Superior temporal gyrus (tissue), 1 donor: ENCODE data around the gene GPR12.

Experiments
- DNase-seq: peaks from one replicate; pipeline ENCODE4 v3.0.0-alpha.2; 2016; ENCODE audit errors: extremely low spot score

GPR12 gene, protein sequence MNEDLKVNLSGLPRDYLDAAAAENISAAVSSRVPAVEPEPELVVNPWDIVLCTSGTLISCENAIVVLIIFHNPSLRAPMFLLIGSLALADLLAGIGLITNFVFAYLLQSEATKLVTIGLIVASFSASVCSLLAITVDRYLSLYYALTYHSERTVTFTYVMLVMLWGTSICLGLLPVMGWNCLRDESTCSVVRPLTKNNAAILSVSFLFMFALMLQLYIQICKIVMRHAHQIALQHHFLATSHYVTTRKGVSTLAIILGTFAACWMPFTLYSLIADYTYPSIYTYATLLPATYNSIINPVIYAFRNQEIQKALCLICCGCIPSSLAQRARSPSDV

DNA sequence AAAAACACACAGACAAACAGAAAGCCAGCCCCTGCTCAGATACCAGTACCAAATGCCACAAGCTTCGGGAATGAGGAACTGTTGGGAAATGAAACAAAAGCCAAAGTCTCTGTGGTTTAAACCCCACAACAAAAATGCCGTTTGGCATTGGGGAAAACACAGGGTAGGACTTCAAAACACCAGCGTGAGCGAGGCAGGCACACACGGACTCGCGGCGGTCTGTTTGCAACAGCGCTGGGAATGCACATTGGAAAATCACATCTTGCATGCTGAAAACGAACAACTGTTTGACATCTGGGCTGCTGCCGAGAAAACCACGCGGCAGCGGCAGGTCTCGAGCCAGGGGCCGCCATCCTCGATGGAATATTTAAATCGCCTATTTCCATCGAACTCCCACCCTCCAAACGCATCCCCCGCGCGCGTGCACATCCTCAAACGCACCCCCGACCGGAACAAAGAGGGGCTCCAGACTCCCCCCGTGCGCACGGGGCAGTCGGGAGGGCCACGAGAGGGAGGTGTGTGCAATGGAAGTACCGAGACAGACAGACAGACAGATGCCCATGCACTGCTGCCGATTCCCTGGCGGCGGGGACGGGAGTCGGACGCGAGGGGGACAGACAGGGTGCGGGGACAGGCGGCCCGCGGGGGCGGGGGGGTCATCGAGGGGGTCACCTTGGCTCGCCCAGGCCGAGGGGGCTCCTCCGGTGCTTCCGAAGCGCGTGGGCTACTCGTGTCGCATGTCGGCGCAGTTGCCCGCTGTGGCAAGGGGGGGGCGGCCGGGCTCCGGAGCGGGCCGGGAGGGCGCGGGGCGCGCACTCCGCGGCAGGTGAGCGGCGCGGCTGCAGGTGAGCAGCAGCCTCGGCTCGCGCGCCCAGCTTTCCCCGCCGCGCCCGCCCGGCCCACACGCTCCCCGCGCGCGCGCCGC is at the start of gene GPR12:
Gene GPR12, minus strand, starts transcription at position 880 of the 925 bp plus-strand sequence. CDS start 959 bp downstream, outside the sequence.
- DNase-seq: peak; percentile 42

DNA sequence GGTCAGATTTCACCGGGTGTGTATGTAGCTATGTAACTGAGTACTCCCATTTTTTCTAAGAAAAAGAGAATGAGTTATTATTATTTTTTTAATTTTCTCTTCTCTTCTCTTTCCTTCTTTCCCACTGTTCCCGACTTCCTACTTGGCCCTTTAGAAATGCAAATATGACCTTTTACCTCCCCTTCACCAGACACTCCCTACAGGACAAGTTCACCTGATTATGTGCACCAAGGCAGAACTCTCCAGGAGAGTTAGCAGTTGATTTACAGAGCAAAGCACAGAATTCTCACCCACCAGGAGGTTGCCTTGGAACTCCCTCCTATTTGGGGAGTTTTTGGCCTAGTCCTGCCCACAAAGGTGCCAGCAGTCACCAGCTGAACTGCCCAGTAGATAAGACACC is 49.5 kb upstream of the GPR12 start:
- no peak for DNase-seq

DNA sequence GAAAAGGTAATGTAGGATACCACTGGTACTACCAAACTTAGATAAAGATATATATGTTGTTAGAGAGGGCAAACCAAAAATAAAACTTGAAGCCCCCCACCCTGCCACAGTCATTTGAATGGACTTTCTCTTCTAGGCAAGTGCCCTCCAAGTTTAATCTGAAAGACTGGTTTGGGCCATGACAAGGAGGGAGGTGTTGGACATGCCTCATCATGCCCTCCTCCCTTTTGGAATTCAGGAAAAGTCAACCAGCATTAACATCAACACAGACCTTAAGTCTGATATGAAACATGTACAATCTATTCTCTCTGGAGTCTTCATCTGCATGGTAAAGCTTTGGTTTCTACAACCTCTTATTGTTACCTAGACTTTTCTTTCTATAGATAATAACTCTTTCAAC is 46.3 kb upstream of the GPR12 start:
- DNase-seq: no peak

DNA sequence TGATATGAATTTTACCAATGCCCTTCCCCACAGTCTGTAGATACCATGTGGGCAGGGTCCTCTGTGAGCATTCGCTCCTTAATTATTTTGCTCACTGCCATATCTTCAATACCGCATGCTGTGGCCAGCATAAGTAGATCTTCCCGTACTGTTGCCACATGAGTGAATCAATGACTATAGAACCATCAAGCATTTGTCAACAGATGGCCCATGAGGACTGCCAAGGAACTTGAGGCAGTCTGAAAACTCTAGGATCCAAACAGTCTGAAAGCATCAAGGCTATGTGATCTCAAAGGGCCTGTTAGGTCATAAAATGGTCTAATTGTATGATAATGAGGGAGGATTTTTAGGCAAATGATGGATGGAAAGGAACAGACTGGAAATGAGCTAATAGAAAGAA is 27.4 kb upstream of the GPR12 start:
- no peak for DNase-seq

DNA sequence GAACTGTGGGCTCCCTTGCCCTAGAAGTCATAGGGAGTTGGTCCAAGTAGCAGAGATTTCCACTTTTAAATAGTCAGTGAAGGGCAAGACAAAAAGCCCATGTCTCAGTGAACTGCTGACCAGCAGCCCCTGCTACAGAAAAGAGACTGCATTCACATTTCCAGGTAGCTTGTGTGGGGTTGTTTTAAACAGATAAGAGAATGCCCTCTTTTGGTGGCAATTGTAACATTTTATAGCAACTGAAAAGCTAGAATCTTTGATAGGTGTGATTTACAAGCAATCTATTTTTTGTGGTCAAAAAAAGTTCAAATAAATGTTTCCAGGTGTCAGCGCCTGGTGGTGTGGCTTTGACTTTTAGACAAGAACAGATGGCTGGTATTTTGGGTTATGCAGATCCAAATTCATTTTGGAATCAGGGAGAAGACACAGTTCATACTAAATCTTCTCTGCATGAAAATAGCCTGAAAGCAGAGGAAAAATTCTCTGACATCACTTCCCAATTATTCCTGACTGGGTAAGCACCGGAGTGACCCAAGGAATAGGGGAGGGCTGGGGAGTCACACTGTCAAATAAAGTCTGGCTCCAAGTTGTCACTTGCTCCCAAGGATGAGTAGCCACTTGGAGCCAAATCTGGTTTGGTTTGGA is 26.2 kb upstream of the GPR12 start:
- DNase-seq: no peak

DNA sequence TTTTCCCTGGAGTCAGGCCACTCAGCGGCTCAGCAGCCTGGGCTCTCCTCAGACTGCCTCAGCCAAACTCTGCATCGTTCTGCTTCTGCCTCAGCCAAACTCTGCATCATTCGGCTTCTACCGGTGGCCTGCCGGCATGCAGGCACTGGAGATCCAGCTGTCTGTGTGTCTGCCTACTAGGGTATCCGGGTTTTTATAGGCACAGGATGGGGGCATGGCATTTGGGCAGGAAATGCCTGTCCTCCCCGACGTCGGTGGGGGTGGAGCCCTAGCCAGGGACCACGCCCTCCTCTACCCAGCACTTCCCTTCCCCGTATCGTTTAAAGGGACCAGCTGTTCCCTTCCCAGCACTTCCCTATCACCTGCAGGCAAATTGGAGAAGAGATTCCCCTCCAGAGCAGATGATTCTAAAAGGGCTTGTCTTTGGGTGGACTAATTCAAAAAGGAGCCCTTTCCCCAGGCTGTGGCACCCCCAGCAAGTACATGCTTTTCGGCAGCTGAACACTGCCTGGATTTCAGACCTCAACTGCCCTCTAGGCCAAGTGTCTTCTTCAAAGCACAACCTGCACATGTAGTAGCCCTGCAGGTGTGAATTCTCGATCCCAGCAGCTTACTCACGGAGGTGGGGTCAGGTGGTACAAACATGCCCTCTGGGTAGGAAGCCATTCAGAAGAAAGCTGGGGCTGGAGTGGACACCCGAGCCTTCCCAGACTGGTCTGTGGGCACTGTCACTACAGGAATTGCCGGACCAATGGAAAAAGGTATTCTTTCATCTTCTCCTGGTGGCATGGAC is 25.4 kb upstream of the GPR12 start:
- no peak for DNase-seq

DNA sequence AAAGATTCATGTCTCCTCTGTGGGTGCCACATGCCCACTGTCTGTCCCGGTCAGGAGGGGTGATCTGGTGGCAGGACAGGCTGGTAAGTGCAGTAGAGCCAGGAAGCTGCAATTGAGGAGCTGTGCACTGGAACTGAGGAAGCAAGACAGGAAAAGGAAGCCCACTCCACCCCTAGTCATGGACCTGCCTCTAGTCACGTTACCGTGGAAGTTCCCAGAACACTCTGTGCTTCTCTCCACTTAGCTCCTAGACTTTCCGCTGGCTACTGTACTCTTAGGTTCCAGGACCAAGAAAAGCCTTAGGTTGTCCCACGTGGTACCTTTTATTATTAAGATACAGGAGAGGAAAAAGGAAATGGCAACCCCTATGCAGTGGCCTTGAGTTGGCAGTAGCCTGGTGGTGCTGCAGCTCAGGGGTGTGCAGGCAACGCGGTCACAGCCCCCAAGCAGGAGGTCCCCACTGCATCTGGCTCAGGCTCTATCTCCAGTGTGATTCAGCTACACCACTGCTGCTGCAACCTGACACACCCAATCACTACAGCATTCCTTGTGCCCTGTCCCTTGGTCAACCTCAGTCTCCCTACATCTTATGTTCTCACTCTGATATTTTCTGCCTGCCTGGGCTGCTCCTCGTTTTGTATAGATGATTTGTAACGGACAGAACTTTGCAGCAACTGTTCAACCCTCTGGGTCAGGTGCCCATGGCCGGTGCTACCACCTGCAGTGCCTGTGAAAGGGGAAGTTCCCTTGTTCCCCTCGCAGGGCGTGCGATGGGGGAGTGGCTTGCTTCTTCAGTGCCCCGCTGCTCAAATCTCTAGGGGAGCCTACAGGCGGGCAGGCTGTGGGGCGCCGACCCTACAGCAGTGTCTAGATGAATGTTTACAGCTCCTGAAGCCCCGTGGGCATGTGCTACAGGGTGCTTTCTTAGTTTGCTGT is 24.4 kb upstream of the GPR12 start:
- no peak for DNase-seq

DNA sequence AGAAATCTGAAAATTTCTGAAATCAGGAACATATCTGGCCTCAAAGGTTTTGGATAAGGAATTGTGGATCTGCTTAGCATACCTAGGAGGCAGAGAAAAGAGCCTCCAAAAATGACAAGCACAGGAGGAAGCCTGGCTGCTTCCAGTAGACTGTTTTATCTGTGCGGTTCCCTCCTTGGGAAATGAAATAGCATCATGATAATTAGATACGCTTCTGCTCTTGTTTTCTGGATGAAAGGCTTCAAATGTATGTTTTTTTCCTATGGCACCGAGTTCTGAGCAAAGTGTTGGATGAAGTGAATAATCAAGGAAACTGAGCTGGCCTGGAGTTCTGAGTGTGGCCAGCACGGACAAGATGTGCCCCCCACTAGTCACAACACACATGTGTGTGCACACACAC is 19.8 kb upstream of the GPR12 start:
- DNase-seq: no peak

DNA sequence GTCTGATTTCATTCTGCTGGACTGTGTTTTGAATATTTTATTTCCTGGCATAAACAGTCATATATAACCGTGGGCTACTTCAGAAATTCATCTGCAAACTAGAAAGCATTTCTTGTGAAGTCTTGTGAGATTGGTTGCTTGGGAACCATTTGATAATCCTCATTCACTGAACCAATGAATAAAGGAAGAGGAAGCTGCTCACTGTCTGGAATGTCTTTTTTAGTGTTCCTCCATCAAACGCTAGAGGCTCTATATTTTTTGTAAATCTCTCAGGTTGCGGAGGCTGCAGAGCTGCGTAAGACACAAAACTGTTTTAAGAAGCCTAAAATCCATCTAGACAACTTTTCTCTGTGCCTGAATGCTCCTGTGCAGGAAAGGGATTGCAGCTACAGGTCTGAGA is 18.7 kb upstream of the GPR12 start:
- no peak for DNase-seq

DNA sequence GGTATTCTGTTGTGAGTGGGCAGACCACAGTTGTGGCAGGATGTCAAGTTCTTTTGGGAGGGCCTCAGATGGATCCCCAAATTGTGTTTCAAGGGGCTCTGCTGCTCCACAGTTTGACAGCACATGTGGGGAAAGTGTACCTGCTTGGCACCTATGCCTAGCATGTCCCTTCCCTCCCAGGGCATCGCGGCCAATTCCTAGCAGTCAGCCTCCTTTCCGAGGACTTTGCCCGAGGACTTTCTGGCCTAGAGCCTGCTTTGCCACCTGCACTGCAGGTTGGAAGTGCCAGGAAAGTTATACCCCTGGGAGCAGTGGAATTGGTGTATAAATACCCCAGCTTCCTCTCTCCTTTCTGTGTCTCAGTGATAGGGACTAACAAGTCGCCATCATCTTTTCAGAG is 11.9 kb upstream of the GPR12 start:
- DNase-seq: no peak

DNA sequence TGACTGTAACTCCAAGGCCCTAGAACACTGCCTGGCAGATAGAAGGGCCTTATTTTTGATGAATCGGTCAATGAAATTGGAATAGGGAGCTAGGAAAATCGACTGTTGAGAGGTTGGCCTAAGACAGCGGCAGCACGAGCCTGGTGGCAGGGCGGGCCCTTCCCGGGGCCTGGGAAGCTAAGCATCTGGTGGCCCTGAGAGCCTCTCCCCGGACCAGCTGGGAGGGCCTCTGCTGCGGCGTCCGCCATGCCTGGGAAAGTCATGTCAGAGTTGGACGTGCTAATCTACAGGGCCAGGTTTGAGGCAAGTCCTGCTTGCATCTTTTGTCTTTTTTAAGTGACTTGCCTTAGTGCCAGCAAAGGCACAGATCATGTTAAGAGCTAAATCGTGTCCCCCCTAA is 11.2 kb upstream of the GPR12 start:
- no peak for DNase-seq

DNA sequence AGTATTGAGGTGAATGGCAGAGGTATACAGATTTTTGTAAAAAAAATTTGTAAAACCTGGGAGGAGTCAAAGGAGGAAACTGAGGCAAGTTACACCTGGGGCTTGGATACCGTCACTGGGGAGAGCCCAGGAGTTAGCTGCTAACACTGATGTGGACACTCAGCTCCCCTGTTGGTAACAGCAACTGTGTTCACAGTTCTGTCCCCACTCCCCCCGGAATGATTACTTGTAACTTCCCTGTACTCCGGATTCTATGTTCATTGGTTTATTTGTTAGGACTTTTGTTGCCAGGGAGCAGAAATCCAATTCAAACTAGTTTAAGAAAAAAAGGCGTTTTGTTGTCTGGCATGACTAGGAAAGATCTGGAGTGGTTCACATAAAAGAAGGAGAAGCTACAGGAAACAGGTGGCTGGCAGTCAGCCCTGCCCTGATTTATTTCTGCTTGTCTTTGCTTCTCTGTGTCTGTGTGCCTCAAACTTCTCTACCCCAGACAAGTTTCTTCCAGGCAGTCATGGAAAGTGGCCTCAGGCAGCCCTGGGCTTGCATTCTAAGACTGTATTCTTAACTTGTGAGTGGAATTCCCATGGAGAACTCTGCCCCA is 2.3 kb upstream of the GPR12 start:
- no peak for DNase-seq

DNA sequence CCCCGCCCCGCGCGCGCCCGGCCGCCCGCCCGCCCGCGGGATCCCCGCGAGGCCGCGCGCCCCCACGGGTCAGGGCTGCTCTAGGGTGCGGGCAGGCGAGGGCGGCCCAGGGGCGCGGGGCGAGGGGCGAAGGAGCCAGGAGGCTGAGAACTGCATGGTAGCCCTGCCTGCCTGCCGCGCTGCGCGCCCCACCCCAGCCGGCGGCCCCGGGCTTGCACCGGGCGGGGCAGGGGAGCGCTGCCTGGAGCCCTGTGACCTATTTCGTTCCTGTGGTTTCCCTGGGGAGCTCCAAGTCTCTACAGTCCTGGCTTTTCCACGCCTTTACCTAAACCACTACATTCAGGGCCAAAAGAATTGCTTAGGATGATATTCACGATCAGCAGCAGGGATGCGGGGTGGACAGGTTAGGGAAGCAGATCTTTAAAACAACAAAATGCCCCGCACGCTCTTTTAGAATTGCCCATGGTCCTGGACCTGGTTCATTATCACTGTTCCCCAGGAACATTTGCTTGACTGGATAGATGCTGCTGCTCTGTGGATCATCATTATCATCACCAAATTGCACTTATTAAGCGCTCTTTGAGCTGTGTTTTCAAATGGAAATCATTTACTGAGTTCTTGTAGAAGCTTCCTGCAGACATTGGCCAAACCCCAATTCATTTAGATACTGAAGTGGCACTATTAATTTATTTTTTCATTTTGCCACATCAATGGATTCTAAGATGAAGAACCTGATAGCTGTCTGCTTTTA is 421 bp upstream of the GPR12 start:
- DNase-seq: no peak

DNA sequence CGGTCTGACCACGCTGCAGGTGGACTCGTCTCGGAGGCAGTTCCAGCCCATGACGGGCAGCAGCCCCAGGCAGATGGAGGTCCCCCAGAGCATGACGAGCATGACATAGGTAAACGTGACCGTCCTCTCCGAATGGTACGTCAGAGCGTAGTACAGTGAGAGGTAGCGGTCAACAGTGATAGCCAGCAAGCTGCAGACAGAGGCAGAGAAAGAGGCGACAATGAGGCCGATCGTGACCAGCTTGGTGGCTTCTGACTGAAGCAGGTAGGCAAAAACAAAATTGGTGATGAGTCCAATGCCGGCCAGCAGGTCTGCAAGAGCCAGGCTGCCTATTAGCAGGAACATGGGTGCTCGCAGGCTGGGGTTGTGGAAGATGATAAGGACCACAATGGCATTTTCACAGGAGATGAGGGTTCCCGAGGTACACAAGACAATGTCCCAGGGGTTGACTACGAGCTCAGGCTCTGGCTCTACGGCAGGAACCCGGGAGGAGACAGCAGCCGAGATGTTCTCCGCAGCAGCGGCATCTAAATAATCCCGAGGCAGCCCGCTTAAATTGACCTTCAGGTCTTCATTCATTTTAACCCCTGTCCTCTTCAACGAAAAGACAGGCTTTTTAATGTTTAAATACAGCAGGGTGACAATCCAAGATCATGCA is 1.2 kb downstream of the GPR12 start:
- no peak for DNase-seq

DNA sequence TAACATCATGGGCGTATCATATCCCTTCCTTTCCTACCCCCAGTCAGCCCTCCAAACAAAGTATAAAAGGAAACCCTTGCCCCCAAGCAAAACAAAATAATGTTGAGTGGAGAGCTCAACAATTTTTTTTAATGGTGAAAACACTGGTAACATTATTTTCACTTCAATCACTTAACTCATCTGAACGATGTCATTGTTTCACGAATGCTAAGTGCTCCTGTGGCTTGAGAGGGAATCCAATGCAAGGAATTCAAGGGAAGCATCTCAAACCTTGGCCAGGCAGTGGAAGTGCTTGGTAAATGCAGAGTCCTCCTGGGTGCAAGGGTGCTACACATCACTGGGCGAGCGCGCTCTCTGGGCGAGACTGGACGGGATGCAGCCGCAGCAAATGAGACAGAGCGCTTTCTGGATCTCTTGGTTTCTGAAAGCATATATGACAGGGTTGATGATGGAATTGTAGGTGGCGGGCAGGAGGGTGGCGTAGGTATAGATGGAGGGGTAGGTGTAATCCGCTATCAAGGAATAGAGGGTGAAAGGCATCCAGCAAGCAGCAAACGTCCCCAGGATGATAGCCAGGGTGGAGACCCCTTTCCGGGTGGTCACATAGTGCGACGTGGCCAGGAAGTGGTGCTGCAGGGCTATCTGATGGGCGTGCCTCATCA is 2.0 kb downstream of the GPR12 start:
- no peak for DNase-seq

DNA sequence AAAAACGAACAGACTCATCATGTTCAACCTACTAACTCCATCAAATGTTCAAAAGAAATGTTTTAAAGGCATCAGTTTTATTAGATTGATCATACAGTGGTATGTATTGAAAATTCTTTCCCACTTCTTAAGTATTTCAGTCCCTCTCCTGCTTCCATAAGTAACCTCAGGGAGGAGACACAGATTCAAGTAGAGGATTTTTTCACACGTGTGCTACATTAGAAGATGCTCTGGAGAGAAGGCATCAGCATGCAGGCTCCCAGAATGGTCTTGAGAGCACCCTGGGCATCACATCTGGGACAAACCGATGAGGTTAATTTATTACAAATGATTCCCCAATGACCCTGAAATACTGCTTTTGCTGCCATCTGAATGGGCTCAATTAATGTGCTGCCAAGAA is 3.6 kb downstream of the GPR12 start:
- no peak for DNase-seq

DNA sequence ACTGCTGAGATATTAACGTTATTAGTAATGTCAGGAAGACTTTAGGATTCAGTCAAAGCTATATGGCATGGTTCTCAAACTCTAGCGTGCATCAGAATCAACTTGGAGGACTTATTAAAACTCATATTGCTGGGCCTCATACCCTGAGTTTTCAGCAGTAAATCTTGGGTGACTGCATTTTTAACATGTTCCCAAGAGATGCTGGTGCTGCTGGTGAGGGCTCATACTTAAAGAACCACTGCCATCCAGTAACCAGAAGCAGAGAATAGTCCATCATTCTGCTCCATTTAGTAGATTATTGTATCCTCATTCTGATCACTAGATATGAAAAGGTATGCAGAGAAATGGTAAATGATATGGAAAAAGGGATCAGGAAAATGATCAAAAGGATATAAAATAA is 7.9 kb downstream of the GPR12 start:
- DNase-seq: no peak

DNA sequence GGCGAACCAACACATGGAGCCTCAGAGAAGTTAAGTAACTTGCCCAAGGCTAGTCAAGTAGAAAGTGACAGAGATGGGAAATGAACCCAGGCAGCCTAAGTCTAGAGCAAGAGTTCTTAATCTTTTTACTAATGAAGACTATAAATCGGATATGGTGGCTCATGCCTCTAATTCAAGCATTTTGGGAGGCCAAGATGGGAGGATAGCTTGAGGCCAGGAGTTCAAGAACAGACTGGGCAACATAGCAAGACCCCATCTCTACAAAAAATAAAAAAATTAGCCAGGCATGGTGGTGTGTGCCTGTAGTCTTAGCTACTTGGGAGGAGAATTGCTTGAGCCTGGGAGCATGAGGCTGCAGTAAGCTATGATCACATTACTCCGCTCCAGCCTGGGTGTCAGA is 10.7 kb downstream of the GPR12 start:
- no peak for DNase-seq
